HG03025 (cell line): ENCODE measurements around the gene COQ8A.

Experiments used
- ATAC-seq: cut with Tn5 transposase; IDR thresholded peaks from one replicate; pipeline ENCODE4 v1.9.1; 2021; ENCODE audit warnings: mild to moderate bottlenecking, moderate library complexity; ENCODE audit not compliant: unreplicated experiment, low FRiP score

Gene COQ8A

GRCh38 chr1:226940029-226940805 is at the start of gene COQ8A:
Gene COQ8A (plus strand): TSS chr1:226940294. CDS start chr1:226961386, 21,092 bp downstream.
- ATAC-seq: peak; percentile 96

GRCh38 chr1:226890331-226891108 is 49.6 kb upstream of the COQ8A start:
- ATAC-seq: no peak

GRCh38 chr1:226891346-226891745 is 48.7 kb upstream of the COQ8A start:
- ATAC-seq: no peak

- no peak for ATAC-seq
Observed at GRCh38 chr1:226891846-226892523, 48.1 kb upstream of the COQ8A start.

GRCh38 chr1:226892524-226892875 is 47.6 kb upstream of the COQ8A start:
- ATAC-seq: no peak

- ATAC-seq: no peak
Observed at GRCh38 chr1:226893936-226894335, 46.2 kb upstream of the COQ8A start.

GRCh38 chr1:226894826-226895225 is 45.3 kb upstream of the COQ8A start:
- ATAC-seq: no peak

GRCh38 chr1:226895644-226896043 is 44.5 kb upstream of the COQ8A start:
- ATAC-seq: no peak

GRCh38 chr1:226898246-226898645 is 41.8 kb upstream of the COQ8A start:
- ATAC-seq: no peak

- no peak for ATAC-seq
Observed at GRCh38 chr1:226901421-226901820, 38.7 kb upstream of the COQ8A start.

- ATAC-seq: no peak
Observed at GRCh38 chr1:226902601-226903000, 37.5 kb upstream of the COQ8A start.

- no peak for ATAC-seq
Observed at GRCh38 chr1:226903819-226904716, 36.0 kb upstream of the COQ8A start.

GRCh38 chr1:226904772-226905171 is 35.3 kb upstream of the COQ8A start:
- no peak for ATAC-seq

GRCh38 chr1:226908419-226908818 is 31.7 kb upstream of the COQ8A start:
- ATAC-seq: no peak

- no peak for ATAC-seq
Observed at GRCh38 chr1:226908913-226909312, 31.2 kb upstream of the COQ8A start.

- ATAC-seq: no peak
Observed at GRCh38 chr1:226912587-226913176, 27.4 kb upstream of the COQ8A start.

GRCh38 chr1:226915672-226915995 is 24.5 kb upstream of the COQ8A start:
- ATAC-seq: peak; percentile 26

GRCh38 chr1:226916497-226916896 is 23.6 kb upstream of the COQ8A start:
- no peak for ATAC-seq

GRCh38 chr1:226919587-226919986 is 20.5 kb upstream of the COQ8A start:
- ATAC-seq: no peak

- no peak for ATAC-seq
Observed at GRCh38 chr1:226919995-226920394, 20.1 kb upstream of the COQ8A start.
